Measurements from ENCODE around the gene PDGFC. TPM values are rescaled to one million over a fixed set of nuclear protein-coding genes. Genes with fewer than 3 reads are reported as not detected.
A peak's percentile ranks its signal among the peaks of the same experiment; 100 is the strongest.

Gene PDGFC
- total RNA-seq, 1 donor: 184 TPM

DNA sequence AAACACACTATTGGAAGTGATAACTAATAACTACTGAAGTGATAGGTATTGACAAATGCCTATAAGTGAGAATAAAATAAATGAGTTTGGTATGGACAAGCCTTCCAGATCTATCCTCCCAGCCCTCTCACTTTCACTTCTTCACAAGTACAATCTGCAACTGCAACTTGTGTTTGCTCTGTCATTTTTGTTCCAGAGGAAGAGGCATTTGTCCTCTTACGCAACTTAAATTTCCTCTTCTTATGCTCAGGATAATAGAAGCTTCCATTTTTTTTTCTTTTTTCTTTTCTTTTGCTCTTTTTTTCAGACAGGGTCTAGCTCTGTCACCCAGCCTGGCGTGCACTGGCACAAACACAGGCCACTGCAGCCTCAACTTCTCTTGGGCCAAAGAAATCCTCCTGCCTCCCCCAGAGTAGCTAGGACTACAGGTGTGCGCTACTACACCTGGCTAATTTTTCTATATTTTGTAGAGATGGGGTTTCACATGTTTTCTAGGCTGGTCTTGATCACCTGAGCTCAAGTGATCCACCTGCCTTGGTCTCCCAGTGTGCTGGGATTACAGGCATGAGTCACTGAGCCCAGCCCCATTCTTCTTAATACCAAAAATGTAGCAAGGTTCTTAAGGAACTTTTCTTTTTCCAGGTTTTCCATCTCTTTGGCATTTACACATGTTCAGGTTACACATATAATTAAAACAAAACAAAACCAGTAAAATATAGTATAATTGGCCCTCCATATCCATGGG is 73.1 kb downstream of the PDGFC start:
- DNase-seq (ENCODE audit: low read depth): peak; percentile 63
- no peak for TF ChIP-seq CTCF (IDR thresholded peaks at IDR 0.05; ENCODE audit: insufficient read depth, low read depth, low read length)
- H3K4me3 ChIP-seq (ENCODE audit: low read depth, low read length): no peak overlapping the region

DNA sequence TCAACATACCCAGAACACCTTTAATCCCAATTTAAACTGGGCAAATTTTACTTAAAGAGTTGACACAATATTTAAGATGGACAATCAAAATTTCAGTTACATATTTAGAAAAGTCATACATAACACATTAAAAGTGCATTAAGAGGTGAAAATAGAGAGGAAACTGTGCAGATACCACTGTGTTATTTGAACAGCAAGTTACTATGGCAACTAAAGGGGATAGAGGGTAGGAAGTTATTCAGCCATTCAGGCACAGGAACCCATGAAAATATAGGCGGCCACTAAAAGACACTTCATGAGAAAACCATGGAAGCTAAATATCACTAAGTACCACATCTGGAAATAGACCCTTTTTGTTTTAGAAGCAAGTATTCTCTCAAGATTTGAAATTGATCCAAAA is 75.1 kb downstream of the PDGFC start:
- no peak for TF ChIP-seq CTCF (IDR thresholded peaks at IDR 0.05; ENCODE audit: insufficient read depth, low read depth, low read length)
- DNase-seq (ENCODE audit: low read depth): no peak
- no peak overlapping the region for H3K4me3 ChIP-seq (ENCODE audit: low read depth, low read length)

DNA sequence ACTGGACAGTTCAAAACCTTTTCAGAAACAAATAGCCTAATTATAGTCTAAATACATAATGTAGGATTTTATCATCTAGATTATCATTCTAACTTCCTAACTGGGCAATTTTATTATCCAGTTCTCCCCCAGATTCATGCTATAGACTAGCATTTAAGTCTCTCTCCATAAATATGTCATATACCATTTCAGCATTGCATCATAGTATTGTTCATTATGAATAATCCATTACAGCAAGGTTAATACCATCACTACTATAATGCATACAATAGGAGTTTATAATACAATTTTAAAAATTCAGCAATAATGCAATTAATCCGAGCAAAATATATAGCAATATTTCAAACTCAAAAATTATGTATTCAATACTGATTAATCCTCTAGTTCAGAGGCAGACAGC is 77.4 kb downstream of the PDGFC start:
- TF ChIP-seq CTCF (IDR thresholded peaks at IDR 0.05; ENCODE audit: insufficient read depth, low read depth, low read length): no peak
- no peak overlapping the region for H3K4me3 ChIP-seq (ENCODE audit: low read depth, low read length)
- no peak for DNase-seq (ENCODE audit: low read depth)

- H3K4me3 ChIP-seq (ENCODE audit: low read depth, low read length): no peak overlapping the region
- DNase-seq (ENCODE audit: low read depth): peak; percentile 76
- TF ChIP-seq CTCF (IDR thresholded peaks at IDR 0.05; ENCODE audit: insufficient read depth, low read depth, low read length): no peak
Observed at GRCh38 chr4:156892805-156893204, 78.8 kb downstream of the PDGFC start.

GRCh38 chr4:156889616-156890594 is 81.7 kb downstream of the PDGFC start:
- peak; percentile 76 for DNase-seq (ENCODE audit: low read depth)
- TF ChIP-seq CTCF (IDR thresholded peaks at IDR 0.05; ENCODE audit: insufficient read depth, low read depth, low read length): no peak
- no peak overlapping the region for H3K4me3 ChIP-seq (ENCODE audit: low read depth, low read length)

- no peak for TF ChIP-seq CTCF (IDR thresholded peaks at IDR 0.05; ENCODE audit: insufficient read depth, low read depth, low read length)
- peak; percentile 66 for DNase-seq (ENCODE audit: low read depth)
- H3K4me3 ChIP-seq (ENCODE audit: low read depth, low read length): no peak overlapping the region
Observed at GRCh38 chr4:156888762-156889161, 82.8 kb downstream of the PDGFC start.
